Gastroesophageal sphincter (tissue), 3 donors: ENCODE measurements around the gene CACNA2D3.

Experiments
- CTCF ChIP-seq, 4 experiments: fragments of 200-600 bp in 2 of 4; fragments of 450-650 bp in 2 of 4; sonication (generic) in 1 of 4; IDR thresholded peaks; one replicate each; pipeline ENCODE4 v1.5.1; 2017 to 2019; ENCODE audit warnings: antibody characterized with exemption in 4 of 4, mild to moderate bottlenecking in 2 of 4, moderate library complexity in 2 of 4
- POLR2A ChIP-seq, 2 donors: fragments of 450-650 bp; IDR thresholded peaks; one replicate each; pipeline ENCODE4 v1.6.1; 2017; ENCODE audit warnings: antibody characterized with exemption in 2 of 2, mild to moderate bottlenecking in 2 of 2, moderate library complexity in 1 of 2
- POLR2AphosphoS5 ChIP-seq: sonication (generic); formaldehyde crosslinking; IDR thresholded peaks from one replicate; pipeline ENCODE4 v1.6.1; 2017; ENCODE audit warnings: antibody characterized with exemption

GRCh38 chr3:54390582-54390981 is 268.2 kb downstream of the CACNA2D3 start:
- no peak for TF ChIP-seq POLR2A (IDR thresholded peaks at IDR 0.05)
- TF ChIP-seq CTCF (IDR thresholded peaks at IDR 0.05) = no peak
- TF ChIP-seq POLR2AphosphoS5 = no peak
